ENCODE data around the gene BCL2. TPM values are rescaled to one million over a fixed set of nuclear protein-coding genes. Genes with fewer than 3 reads are reported as not detected.

Gene BCL2
- total RNA-seq, 1 donor from 2014 or later, result 5.2 TPM

- no peak for DNase-seq (ENCODE audit: low read depth)
- TF ChIP-seq CTCF (IDR thresholded peaks at IDR 0.05; ENCODE audit: insufficient read depth, low read length, poor library complexity, severe bottlenecking), result no peak
- Histone ChIP-seq H3K27me3 (ENCODE audit: control insufficient read depth, insufficient read depth, low read length) (no peaks in the 10 kb centered on the region), H3K4me3 (ENCODE audit: low read depth, low read length) (no peak overlapping the region), H3K36me3 (ENCODE audit: control insufficient read depth, insufficient read depth, low read length) (no peaks in the 10 kb centered on the region)
These were observed 145.6 kb downstream of the BCL2 start for GRCh38 chr18:63173983-63174382.

GRCh38 chr18:63169853-63170252 is 149.7 kb downstream of the BCL2 start:
- no peak for DNase-seq (ENCODE audit: low read depth)
- Histone ChIP-seq H3K36me3 (ENCODE audit: control insufficient read depth, insufficient read depth, low read length) (no peaks in the 10 kb centered on the region), H3K27me3 (ENCODE audit: control insufficient read depth, insufficient read depth, low read length) (no peaks in the 10 kb centered on the region), H3K4me3 (ENCODE audit: low read depth, low read length) (no peak overlapping the region)
- TF ChIP-seq CTCF (IDR thresholded peaks at IDR 0.05; ENCODE audit: insufficient read depth, low read length, poor library complexity, severe bottlenecking), result no peak

GRCh38 chr18:63168287-63168686 is 151.3 kb downstream of the BCL2 start:
- no peak for TF ChIP-seq CTCF (IDR thresholded peaks at IDR 0.05; ENCODE audit: insufficient read depth, low read length, poor library complexity, severe bottlenecking)
- no peak for DNase-seq (ENCODE audit: low read depth)
- Histone ChIP-seq H3K4me3 (ENCODE audit: low read depth, low read length) (no peak overlapping the region), H3K27me3 (ENCODE audit: control insufficient read depth, insufficient read depth, low read length) (no peaks in the 10 kb centered on the region), H3K36me3 (ENCODE audit: control insufficient read depth, insufficient read depth, low read length) (no peaks in the 10 kb centered on the region)

- DNase-seq (ENCODE audit: low read depth), result no peak
- no peaks in the 10 kb centered on the region for H3K27me3 ChIP-seq (ENCODE audit: control insufficient read depth, insufficient read depth, low read length)
- no peaks in the 10 kb centered on the region for H3K36me3 ChIP-seq (ENCODE audit: control insufficient read depth, insufficient read depth, low read length)
- no peak for TF ChIP-seq CTCF (IDR thresholded peaks at IDR 0.05; ENCODE audit: insufficient read depth, low read length, poor library complexity, severe bottlenecking)
- no peak overlapping the region for H3K4me3 ChIP-seq (ENCODE audit: low read depth, low read length)
These were observed 153.4 kb downstream of the BCL2 start for GRCh38 chr18:63166142-63166541.

- Histone ChIP-seq H3K4me3 (ENCODE audit: low read depth, low read length) (no peak overlapping the region), H3K36me3 (ENCODE audit: control insufficient read depth, insufficient read depth, low read length) (no peaks in the 10 kb centered on the region), H3K27me3 (ENCODE audit: control insufficient read depth, insufficient read depth, low read length) (no peaks in the 10 kb centered on the region)
- TF ChIP-seq CTCF (IDR thresholded peaks at IDR 0.05; ENCODE audit: insufficient read depth, low read length, poor library complexity, severe bottlenecking), result no peak
- no peak for DNase-seq (ENCODE audit: low read depth)
These were observed 155.2 kb downstream of the BCL2 start for GRCh38 chr18:63164396-63164795.

GRCh38 chr18:63162271-63163014 is 157.1 kb downstream of the BCL2 start:
- TF ChIP-seq CTCF (IDR thresholded peaks at IDR 0.05; ENCODE audit: insufficient read depth, low read length, poor library complexity, severe bottlenecking), result no peak
- DNase-seq (ENCODE audit: low read depth), result no peak

More at GRCh38 chr18:63162271-63163014, 157.1 kb downstream of the BCL2 start:
- no peak overlapping the region for H3K4me3 ChIP-seq (ENCODE audit: low read depth, low read length)
- no peaks in the 10 kb centered on the region for H3K27me3 ChIP-seq (ENCODE audit: control insufficient read depth, insufficient read depth, low read length)
- H3K36me3 ChIP-seq (ENCODE audit: control insufficient read depth, insufficient read depth, low read length), result no peaks in the 10 kb centered on the region
